Activated T-cell treated with anti-CD3 and anti-CD28 coated beads for 1 hour (primary cell): ENCODE results near the gene FAM229A.
A peak's percentile ranks its signal among the peaks of the same experiment; 100 is the strongest.
"Not testable (repeated sequence)": the region's sequence is repeated elsewhere in the genome, so short reads cannot be mapped to it uniquely, and the experiment has no call there.

ENCODE experiments used
- DNase-seq: peaks from one replicate; pipeline ENCODE4 v3.0.0-alpha.2; 2020; ENCODE audit warnings: low read depth

Gene FAM229A

DNA sequence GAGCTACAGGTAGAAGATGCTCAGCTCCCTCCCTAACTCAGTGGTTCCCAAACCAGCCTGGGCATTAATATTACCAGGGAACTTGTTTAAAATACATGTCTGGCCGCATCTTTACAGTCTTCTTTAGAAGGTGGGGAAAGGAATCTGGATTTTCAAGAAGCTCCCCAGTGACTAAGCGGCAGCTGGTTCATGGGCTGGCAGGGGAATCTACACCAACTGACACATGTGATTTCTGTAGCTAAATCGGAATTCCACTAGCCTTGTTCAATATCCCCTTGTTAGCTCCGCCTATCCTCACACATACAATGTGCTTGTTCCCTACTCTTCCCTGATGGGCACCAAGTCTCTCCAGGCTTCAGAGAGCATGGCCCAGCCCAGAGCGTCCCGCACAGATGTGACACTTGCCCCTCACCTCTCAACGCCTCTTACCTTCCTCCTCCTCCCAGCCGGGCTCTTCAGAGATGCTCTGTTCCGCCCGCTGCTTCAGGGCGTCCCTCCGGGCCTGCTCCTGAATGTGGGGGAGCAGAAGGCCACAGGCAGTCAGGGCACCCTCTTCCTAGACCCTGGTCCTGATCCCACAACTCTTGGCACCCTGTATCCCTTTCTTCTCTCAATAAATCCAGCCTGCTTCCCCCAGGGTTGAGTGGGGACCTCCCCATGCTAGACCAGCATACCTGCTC, 15.4 kb upstream of the FAM229A start:
- DNase-seq: no peak

DNA sequence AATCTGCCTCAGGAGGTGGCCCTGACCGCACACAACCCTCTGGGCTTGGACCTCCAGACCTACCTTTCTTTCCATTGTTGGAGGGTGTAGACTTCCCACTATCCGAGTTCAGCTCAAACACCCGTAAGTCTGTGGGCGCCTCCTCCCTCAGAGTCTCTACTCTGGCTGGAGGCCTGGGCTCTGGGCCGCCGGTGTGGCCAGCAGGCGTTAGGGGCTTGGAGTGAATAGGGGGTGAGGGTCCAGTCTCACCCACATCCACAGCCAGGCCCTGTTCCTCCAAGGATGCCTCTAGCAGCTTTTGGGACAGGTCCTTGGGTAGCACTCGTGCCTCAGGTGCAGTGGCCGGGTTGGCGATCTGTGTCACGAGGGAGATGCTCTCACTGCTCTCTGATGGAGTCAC, 13.9 kb upstream of the FAM229A start:
- no peak for DNase-seq

GRCh38 chr1:32373996-32374592, 11.8 kb upstream of the FAM229A start:
- no peak for DNase-seq

- DNase-seq: no peak
These were observed 10.0 kb upstream of the FAM229A start for GRCh38 chr1:32372149-32372756.

DNA sequence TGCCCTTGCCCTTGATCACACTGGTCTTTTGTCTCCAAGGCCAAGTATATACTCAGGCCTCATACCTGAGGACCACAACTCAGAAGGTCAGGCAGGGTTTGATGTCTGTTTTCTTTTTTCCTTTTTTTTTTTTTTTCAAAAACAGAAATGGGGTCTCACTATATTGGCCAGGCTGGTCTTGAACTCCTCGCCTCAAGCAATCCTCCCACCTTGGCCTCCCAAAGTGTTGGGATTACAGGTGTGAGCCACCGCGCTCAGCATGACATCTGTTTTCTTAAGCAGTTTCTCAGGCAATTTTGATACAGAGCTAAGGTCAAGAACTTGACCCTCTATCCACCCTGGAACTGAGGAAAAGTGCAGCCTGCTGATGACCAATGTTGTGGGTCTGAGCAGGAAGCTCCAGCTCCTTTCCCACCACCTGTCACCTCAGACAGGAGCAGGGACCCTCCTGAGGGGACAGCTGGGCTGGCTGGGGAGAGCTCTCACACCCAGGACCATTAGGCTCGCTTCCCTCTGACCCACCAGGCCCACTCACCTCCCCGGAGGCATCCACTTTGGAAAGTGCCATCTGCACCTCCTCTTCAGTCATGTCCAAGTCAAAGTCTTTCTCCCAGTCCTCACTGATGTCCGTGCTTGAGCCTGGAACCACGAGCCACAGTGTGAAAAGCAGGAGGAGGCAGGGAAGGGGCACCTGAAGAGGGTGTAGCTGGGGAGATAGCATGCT, 5.8 kb upstream of the FAM229A start:
- DNase-seq: no peak

DNA sequence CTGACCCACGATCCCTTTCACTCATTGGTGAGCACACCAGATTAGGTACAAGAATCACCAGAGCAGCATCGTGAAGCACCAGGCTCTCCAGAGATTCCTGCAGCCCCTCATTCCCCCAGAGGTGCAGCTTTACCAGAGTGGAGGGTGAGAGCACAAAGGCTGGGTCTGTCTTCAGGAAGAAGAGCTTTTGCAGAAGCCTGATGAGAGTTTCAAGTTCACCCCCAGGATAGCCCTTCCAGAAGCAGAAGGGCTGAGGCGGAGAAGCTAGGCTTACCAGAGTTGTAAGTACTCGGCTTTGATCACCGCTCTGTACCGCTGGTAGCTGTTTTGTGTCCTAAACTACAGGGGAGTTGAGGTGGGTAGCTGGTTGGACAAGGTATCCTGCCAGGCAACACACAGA, 3.2 kb upstream of the FAM229A start:
- no peak for DNase-seq

GRCh38 chr1:32364836-32365235, 2.6 kb upstream of the FAM229A start:
- DNase-seq: no peak

GRCh38 chr1:32363713-32364112, 1.4 kb upstream of the FAM229A start:
- DNase-seq: no peak

DNA sequence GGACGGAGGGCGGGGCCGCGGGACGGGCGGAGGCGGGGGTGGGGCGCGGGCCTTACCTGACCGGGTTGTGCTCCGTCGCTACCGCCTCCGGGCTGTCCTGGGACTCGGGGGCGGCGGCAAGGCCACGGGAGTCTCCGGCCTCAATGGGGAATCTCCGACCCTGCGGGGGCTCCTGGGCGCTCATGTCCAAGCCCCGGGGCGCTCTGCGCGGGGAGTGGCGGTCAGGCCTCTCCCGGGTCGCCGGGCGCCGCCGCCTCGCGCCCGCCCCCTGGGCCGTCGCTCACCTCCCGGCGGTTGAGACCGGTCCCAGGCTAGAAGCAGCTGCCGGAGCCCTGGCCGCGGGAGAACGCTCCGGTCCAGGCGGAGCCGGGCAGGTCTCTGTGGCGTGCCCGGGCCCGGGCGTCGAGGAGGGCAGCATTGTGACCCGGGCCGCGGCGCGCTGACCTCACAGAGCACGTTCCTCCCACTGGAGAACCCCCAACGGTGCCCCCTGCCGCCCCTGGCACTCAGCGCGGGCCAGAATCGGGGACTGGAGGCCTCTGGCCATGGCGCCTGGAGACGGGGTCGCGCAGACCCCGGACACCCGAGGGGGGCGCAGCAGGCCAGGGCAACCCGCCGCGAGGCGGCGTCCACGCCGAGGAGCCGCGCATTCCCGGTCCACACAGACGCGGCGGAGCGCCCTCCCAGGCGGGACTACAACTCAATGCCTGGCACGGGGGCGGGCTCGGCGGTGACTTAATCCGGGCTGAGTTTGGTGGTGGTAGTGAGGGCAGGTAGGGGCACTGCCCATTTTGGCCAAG, 411 bp downstream of the FAM229A start:
- DNase-seq: no peak

GRCh38 chr1:32361308-32361673, 994 bp downstream of the FAM229A start:
- no peak for DNase-seq

DNA sequence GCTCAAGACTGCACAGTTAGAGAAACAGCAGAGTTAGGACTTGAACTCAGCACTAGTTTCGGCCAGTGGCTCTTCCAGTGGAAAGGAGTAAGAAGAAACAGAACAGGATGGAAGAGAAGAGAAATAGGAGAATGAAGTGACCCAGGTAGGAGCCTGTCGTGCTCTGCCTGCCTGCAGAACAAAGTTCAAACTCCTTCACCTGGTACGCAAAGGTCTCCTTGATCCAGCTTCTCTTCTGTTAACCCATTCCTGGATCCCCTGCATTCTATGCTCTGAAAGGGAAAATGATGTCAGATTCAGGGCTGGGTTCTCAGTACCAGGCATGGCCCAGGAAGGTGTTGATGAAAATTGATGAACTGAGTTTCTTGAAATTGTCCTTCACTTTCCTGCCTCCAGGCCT, 3.9 kb downstream of the FAM229A start:
- DNase-seq: no peak

- DNase-seq: no peak
These were observed 4.7 kb downstream of the FAM229A start for GRCh38 chr1:32357614-32358013.

GRCh38 chr1:32356478-32356877, 5.8 kb downstream of the FAM229A start:
- no peak for DNase-seq

DNA sequence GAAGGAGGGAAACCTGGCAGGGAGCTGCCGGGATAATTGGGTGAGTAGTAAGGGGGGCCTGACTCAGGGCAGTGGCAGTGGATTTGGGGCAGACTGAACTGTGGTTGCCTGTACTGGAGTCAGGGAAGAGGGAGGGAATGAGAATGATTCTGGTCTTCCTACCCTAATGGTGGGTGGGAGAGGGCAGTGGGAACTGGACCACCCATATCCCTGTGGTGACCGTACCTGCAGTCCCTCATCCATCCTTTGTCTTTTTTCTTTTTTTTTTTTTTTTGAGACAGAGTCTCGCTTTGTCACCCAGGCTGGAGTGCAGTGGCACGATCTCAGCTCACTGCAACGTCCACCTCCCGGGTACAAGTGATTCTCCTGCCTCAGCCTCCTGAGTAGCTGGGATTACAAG, 6.5 kb downstream of the FAM229A start:
- DNase-seq: not testable (repeated sequence)

- DNase-seq: no peak
These were observed 8.3 kb downstream of the FAM229A start for GRCh38 chr1:32353886-32354570.

DNA sequence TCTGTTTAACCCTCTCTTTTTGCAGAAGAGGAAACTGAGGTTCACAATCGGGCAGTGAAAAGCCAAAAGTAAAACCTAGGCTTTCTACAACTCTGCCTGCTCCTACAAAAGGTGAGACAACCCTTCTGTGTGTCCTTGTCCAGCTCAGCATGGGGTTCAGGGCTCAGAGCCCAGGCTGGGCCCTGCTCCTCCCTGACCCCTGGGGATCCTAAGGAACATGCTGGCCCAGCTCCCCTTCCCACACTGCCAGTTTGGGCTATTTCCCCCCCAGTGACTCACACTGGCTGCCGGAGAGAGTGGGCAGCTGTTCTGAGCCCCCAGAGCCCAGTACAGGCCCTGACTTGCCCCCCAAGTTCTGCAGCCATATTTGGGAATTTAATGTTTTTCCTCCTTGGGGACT, 8.9 kb downstream of the FAM229A start:
- no peak for DNase-seq

GRCh38 chr1:32352831-32353383, 9.4 kb downstream of the FAM229A start:
- no peak for DNase-seq

GRCh38 chr1:32352239-32352745, 10.0 kb downstream of the FAM229A start:
- no peak for DNase-seq

DNA sequence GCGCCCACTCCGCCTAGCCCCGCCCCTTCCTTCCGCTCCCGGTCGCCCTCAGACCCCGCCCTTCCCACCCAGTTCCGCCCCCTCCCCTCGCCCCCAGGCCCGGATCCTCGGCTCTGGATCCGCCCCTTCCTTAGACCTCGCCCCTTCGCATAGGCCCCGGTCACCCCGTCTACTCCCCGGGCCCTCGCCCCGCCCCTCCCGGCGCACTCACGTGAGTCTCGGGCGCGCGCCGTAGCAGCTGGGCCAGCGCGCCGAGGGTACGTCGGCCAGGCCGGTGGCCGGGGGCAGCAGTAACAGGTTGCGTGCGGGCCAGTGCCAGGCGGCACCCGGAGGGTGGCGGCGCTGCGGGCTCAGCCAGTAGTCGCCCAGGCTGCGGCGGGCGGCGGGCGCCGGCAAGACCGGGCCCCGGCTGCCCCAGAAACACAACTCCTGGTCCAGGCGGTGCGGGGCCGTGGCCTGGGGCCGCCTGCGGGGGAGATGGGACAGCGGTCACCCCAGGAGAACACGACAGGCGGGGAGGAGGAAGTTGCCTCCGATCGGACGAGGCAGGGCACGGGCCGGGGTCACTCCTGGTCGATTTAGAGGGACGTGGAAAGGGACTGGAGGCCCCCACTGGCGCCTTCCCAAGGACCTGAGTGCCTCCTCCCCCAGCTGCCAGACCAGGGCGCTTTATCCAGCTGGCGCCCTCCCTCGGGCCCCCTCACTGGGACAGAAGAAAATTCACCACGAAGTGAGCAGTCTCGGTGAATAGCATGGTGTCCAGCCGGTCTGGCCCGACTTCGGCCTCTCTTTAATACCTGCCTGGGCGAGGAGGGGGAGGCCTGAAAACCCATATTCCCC, 10.7 kb downstream of the FAM229A start:
- peak; percentile 87 for DNase-seq

DNA sequence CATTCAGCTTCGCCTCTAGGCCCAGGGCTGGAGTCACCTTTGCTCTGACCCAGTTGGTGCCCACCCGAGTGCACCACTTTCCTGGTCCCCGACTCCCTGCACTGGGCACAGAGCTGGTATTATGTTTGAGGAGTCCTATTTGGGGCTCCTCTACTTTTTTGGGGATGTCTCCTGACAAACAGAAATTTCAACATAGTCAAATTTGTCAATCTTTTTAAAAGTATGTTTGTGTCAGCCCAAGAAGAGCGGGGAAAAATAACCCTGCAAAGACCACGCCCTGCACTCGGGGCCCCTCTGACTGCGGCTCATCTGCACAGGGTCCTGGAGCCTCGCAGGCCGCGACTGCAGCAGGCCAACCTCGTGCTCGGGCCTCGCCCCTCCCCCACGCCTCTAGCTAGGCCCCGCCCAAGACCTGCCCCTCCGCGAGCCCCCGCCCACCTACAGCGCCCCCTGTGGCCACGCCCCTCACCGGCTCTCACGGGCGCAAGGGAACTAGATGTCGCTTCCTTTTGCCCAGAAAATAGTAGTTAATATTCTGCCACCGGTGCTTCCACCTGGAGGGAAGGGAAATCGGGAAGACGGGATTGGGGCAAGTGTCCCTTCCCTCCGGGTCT, 11.4 kb downstream of the FAM229A start:
- DNase-seq: peak; percentile 77
